Transverse colon (tissue), 4 donors: Measurements from ENCODE around the gene CCBE1.

ENCODE experiments used
- CTCF ChIP-seq, 5 experiments: fragments of 200-600 bp in 3 of 5; fragments of 450-650 bp in 2 of 5; sonication (generic) in 3 of 5; IDR thresholded peaks; 1 replicate in 2 of 5; 2 replicates in 3 of 5; pipeline ENCODE4 v1.5.1; 2016 to 2017; ENCODE audit warnings: antibody characterized with exemption in 5 of 5, inconsistent platforms in 3 of 5, mild to moderate bottlenecking in 2 of 5, moderate library complexity in 1 of 5
- EP300 ChIP-seq: sonication (generic); formaldehyde crosslinking; IDR thresholded peaks from one replicate; pipeline ENCODE4 v1.6.1; 2017; ENCODE audit warnings: antibody characterized with exemption, low read depth
- POLR2A ChIP-seq: fragments of 450-650 bp; IDR thresholded peaks from one replicate; pipeline ENCODE4 v1.6.1; 2016; ENCODE audit warnings: antibody characterized with exemption, mild to moderate bottlenecking, moderate library complexity
- POLR2AphosphoS5 ChIP-seq, 3 donors: sonication (generic); formaldehyde crosslinking; IDR thresholded peaks; one replicate each; pipeline ENCODE4 v1.6.1; 2016; ENCODE audit warnings: antibody characterized with exemption in 3 of 3

- TF ChIP-seq CTCF (IDR thresholded peaks at IDR 0.05) (no peak), POLR2A (no peak), POLR2AphosphoS5 (IDR thresholded peaks at IDR 0.05) (no peak), EP300 (no peak)
Measured at GRCh38 chr18:59640721-59641120, 56.5 kb downstream of the CCBE1 start.
